Mammary epithelial cell (primary cell): ENCODE data around the gene CIB2.

Source experiments
- EZH2 ChIP-seq: IDR thresholded peaks from 2 replicates; pipeline ENCODE4 v1.6.1; 2012; ENCODE audit warnings: low read length, inconsistent platforms, borderline replicate concordance
- TF ChIP-seq, protein P1 (sequence below), 2 donors: IDR thresholded peaks in 1 of 2; conservative IDR thresholded peaks in 1 of 2; 2 replicates each; pipeline ENCODE4 v1.5.1; 2011 to 2012; ENCODE audit warnings: inconsistent platforms in 2 of 2, low read length in 2 of 2, mild to moderate bottlenecking in 2 of 2, control low read depth in 1 of 2, low read depth in 1 of 2; ENCODE audit not compliant: insufficient read depth in 1 of 2; ENCODE audit errors: extremely low read depth in 1 of 2

DNA sequence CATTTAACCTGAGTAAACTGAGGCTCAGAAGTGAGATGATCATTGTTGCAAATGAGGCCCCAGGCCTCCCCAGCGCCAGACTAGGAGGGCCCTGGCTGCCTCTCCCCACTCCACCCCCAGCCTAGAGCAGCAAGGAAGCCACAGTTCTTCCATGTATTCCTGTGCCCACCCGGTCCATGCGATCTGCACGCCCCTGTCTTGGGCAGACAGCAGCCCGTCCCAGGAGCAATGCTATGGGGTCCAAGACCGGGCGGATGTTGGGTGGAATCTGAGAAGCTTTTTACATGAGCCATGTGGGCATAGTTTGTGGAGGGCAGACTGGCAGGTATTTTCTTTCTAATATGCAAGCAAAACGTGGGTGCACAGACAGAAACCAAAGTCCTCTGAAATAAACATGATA, 23.8 kb downstream of the CIB2 start:
- TF ChIP-seq, protein P1, sequence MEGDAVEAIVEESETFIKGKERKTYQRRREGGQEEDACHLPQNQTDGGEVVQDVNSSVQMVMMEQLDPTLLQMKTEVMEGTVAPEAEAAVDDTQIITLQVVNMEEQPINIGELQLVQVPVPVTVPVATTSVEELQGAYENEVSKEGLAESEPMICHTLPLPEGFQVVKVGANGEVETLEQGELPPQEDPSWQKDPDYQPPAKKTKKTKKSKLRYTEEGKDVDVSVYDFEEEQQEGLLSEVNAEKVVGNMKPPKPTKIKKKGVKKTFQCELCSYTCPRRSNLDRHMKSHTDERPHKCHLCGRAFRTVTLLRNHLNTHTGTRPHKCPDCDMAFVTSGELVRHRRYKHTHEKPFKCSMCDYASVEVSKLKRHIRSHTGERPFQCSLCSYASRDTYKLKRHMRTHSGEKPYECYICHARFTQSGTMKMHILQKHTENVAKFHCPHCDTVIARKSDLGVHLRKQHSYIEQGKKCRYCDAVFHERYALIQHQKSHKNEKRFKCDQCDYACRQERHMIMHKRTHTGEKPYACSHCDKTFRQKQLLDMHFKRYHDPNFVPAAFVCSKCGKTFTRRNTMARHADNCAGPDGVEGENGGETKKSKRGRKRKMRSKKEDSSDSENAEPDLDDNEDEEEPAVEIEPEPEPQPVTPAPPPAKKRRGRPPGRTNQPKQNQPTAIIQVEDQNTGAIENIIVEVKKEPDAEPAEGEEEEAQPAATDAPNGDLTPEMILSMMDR (conservative IDR thresholded peaks at IDR 0.05 in 1 of 2, IDR thresholded peaks at IDR 0.05 in 1 of 2; ENCODE audit: extremely low read depth in 1 of 2, insufficient read depth in 1 of 2, low read depth in 1 of 2, low read length in 2 of 2): no peak
- TF ChIP-seq EZH2: no peak
